PFSK-1 (cell line): ENCODE measurements around the gene CCDC86.

Experiments
- POLR2AphosphoS5 ChIP-seq: IDR thresholded peaks from 2 replicates; pipeline ENCODE4 v1.6.1; 2012; ENCODE audit warnings: low read depth, mild to moderate bottlenecking, control low read depth, low read length, moderate library complexity
- SIN3A ChIP-seq: IDR thresholded peaks from 2 replicates; pipeline ENCODE4 v1.6.1; 2012; ENCODE audit warnings: mild to moderate bottlenecking, low read length, moderate library complexity, borderline replicate concordance; ENCODE audit not compliant: insufficient read depth
- TAF1 ChIP-seq: IDR thresholded peaks from 2 replicates; pipeline ENCODE4 v1.6.1; 2012; ENCODE audit warnings: low read length, control low read depth, borderline replicate concordance; ENCODE audit not compliant: insufficient read depth

GRCh38 chr11:60891103-60891741 lies 49.3 kb downstream of the CCDC86 start:
- TF ChIP-seq POLR2AphosphoS5 (no peak), SIN3A (no peak), TAF1 (no peak)
